HFF-Myc (cell line): ENCODE measurements around the gene CISTR.
"Not testable (repeated sequence)": the region's sequence is repeated elsewhere in the genome, so short reads cannot be mapped to it uniquely, and the experiment has no call there.

Source experiments
- DNase-seq: peaks from one replicate; pipeline ENCODE4 v3.0.0-alpha.2; 2011; ENCODE audit warnings: low read depth; ENCODE audit errors: extremely low read depth
- H3K4me3 ChIP-seq: replicated peaks from 2 replicates; pipeline ENCODE4 v1.5.1; 2011; ENCODE audit warnings: low read depth, mild to moderate bottlenecking, control low read depth, low read length
- TF ChIP-seq, protein P1 (sequence below): IDR thresholded peaks from 2 replicates; pipeline ENCODE4 v1.5.1; 2012; ENCODE audit warnings: mild to moderate bottlenecking, low read depth, low read length, control low read depth; ENCODE audit errors: missing control alignments

Gene CISTR

DNA sequence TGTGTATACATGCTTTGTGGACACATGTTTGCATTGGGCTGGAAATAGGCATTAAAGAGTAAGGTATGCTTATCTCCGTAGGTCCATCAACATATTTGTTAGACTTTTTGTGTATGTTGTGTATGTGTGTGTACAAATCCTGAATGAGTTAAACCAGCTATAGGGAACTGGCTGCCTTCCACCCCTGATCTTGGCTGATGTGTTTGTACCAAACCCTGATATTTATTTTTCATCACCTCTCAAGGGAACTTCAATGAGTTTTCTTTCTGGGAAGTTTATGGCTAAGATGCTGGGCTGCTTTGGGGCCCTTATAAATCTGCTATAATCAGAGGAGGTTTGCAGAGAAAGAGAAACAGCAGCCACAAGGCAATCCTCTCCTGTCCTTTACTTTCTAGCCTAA, 37.1 kb upstream of the CISTR start:
- TF ChIP-seq, protein P1, sequence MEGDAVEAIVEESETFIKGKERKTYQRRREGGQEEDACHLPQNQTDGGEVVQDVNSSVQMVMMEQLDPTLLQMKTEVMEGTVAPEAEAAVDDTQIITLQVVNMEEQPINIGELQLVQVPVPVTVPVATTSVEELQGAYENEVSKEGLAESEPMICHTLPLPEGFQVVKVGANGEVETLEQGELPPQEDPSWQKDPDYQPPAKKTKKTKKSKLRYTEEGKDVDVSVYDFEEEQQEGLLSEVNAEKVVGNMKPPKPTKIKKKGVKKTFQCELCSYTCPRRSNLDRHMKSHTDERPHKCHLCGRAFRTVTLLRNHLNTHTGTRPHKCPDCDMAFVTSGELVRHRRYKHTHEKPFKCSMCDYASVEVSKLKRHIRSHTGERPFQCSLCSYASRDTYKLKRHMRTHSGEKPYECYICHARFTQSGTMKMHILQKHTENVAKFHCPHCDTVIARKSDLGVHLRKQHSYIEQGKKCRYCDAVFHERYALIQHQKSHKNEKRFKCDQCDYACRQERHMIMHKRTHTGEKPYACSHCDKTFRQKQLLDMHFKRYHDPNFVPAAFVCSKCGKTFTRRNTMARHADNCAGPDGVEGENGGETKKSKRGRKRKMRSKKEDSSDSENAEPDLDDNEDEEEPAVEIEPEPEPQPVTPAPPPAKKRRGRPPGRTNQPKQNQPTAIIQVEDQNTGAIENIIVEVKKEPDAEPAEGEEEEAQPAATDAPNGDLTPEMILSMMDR = no peak
- no peak overlapping the region for H3K4me3 ChIP-seq
- no peak for DNase-seq

DNA sequence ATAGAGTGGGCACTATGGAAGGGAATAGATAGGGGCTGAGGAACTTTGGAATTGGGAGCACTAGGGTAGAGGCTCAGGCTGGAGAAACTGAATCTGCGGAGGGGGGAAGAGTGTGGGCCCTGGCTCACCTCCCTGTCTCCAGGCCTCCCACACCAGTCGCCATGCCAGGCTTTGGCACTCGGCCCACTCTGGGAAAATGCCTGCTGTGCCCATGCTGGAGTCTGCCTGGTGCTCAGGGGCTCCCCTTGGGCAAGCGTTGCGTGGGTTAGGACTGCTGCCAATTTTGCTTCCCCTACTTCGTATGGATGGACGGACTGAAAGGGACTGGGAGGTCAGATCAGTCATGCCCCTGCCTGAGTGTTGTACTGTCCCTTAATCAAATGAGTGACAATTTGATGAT, 34.6 kb upstream of the CISTR start:
- TF ChIP-seq, protein P1 = no peak
- DNase-seq = no peak
- no peak overlapping the region for H3K4me3 ChIP-seq

DNA sequence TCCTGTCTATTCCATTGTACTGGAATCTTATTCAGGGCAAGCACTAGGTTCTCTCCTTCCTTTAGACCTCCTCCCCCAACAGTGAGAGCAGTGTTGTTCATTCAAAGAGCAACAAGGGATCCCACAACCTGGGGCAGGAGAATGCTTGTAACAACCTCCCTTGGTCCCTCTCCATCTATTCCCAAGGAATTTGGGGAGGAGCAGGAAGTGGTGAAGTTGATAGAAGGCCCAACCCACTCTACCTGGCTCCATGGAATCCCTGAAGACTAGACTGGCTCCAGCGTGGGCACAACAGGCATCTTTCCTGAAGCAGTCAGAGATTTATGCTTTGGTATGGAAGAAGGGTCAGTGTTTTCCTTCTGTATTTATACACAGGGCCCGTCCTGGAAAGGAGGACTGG, 33.4 kb upstream of the CISTR start:
- TF ChIP-seq, protein P1 = no peak
- no peak overlapping the region for H3K4me3 ChIP-seq
- DNase-seq = no peak

DNA sequence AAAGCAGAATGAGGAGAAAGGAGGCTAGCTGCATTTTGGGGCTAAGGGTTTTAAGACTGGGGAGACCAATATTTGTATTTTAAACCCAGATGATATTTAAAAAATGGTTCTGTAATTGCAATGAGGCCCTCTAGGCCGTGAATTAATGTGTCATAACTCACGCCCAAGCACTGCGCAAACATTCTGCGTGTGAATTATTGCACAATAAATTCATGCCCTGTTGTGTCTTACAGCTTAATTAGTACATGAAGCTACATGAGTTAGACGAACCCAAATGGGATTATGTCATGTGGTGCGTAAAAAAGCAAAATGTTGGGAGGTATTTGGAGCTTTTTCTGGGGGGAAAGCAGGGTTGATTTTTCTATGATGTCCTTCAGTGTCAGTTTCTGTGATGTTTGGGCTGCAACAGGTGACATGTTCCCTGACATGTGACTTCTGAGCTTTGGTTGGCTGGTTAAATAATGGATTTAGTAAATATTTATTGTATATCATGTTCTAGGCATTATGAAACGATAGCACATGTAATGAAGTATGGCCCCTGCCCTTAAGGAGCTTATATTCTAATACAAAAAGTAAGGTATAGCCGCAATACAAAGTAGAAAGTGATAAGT, 30.4 kb upstream of the CISTR start:
- no peak for DNase-seq
- TF ChIP-seq, protein P1 = no peak
- H3K4me3 ChIP-seq = no peak overlapping the region

DNA sequence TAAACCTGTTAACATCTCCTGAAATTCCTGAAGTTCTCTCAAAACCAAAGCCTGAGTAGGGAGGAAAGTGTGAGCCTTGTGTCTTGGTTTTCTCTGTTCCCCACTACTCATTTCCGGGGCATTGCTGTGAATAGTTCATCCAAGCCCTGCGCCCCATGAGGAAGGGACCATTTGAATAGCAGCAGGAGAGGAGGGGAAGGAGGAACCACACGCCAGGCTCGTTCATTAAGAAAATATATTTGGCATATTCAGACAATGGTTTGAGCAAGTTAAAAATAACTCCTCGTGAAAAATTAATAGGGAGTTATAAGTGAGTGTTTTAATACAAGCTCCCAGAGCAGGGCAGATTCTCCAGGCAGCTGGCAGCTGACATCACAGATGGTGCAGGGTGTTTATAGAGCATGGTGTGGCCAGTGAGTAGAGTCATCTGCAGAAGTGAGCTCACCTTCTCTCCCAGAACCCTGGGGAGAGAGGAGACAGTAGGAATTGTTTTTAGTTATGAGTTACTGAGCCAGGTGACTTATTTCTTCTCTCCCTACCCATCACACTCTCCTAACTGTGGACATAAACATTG, 29.5 kb upstream of the CISTR start:
- DNase-seq = no peak
- TF ChIP-seq, protein P1 = no peak
- no peak overlapping the region for H3K4me3 ChIP-seq

DNA sequence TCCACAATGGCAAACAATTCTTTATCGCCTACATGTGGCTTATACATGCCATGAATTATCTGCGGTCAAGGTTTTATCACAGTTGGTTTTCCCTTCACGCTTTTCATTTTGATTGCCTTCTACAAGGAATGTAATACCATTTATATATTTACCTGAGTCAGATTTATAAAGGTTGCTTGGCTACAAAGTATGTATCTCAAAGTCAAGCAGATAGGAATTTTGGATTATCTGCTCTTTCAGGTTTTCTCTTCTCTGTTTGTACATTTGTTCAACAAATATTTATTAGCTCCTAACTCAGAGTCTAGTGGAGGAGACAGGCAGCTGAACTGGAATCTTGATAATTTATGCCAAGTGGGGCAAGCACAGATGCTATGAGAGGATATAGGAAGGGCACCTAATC, 28.5 kb upstream of the CISTR start:
- H3K4me3 ChIP-seq = no peak overlapping the region
- no peak for DNase-seq
- TF ChIP-seq, protein P1 = no peak

DNA sequence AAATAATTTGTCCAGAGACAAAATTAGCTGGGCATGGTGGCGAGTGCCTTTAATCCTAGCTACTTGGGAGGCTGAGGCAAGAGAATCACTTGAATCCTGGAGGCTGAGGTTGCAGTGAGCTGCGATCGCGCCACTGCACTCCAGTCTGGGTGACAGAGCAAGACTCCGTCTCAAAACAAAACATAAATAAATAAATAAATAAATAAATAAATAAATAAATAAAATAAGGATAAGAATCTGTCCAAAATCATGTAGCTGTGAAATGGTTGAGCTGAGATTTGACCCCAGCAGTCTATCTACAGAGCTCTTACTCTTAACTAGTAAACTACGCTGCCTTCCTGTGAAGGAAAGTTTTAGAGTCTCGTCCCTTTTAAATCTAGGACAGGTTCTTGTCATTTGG, 27.9 kb upstream of the CISTR start:
- DNase-seq = not testable (repeated sequence)

More for the DNA sequence above, 27.9 kb upstream of the CISTR start:
- H3K4me3 ChIP-seq = not testable (repeated sequence)
